Measurements from ENCODE around the gene GNAZ. TPM values are rescaled to one million over a fixed set of nuclear protein-coding genes. Genes with fewer than 3 reads are reported as not detected.

GNAZ gene
- total RNA-seq, 4 donors from 2014 or later: 2.7 to 14.7 (median 7.8) TPM

DNA sequence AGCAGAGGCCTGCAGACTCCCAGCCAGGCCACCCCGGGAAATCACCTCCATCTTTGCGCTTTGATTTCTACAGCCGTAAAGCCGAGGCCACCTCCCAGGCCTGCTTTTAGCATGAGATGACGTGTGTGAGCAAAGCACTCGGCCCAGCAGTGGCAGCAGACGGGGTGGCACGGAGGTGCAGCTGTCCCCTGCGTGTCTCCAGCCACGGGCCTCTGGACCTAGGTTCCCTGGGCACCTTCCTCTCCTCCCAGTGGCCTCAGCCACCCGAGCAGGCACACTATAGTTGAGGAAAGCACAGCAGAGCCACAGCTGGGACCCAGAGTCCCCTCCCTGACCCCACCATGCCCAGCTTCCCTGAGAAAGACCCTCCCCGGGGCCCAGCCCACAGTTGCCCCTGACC is 15.9 kb downstream of the GNAZ start:
- H3K4me1 ChIP-seq: no peaks in the 10 kb centered on the region
- H3K4me3 ChIP-seq: no peak overlapping the region
- no peaks in the 10 kb centered on the region for H3K27me3 ChIP-seq
- TF ChIP-seq, protein P1, sequence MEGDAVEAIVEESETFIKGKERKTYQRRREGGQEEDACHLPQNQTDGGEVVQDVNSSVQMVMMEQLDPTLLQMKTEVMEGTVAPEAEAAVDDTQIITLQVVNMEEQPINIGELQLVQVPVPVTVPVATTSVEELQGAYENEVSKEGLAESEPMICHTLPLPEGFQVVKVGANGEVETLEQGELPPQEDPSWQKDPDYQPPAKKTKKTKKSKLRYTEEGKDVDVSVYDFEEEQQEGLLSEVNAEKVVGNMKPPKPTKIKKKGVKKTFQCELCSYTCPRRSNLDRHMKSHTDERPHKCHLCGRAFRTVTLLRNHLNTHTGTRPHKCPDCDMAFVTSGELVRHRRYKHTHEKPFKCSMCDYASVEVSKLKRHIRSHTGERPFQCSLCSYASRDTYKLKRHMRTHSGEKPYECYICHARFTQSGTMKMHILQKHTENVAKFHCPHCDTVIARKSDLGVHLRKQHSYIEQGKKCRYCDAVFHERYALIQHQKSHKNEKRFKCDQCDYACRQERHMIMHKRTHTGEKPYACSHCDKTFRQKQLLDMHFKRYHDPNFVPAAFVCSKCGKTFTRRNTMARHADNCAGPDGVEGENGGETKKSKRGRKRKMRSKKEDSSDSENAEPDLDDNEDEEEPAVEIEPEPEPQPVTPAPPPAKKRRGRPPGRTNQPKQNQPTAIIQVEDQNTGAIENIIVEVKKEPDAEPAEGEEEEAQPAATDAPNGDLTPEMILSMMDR (IDR thresholded peaks at IDR 0.05): no peak
- TF ChIP-seq POLR2A (IDR thresholded peaks at IDR 0.05): no peak
- TF ChIP-seq EP300 (IDR thresholded peaks at IDR 0.05; ENCODE audit: low read depth): no peak
- TF ChIP-seq POLR2AphosphoS5 (IDR thresholded peaks at IDR 0.05): no peak
- 84% methylated on average over 12 of the region's 12 CpGs; no CpG with 5 or more reads in 1 of the 2 donors for WGBS, 2 donors (ENCODE audit: low coverage in 1 of 2)
- DNase-seq: no peak
- intact Hi-C loops (cut with DNase I; ENCODE audit: low total_unique reads): no loop called here
- in situ Hi-C loops (cut with MboI; ENCODE audit: low pct_ligation_motif_present in 1 of 4, low pct_unique_long_range_greater_than_20kb in 1 of 4, low sequenced_read_pairs in 3 of 4): no loop called here
- no peaks in the 10 kb centered on the region for H3K36me3 ChIP-seq
- H3K9me3 ChIP-seq: no peaks in the 10 kb centered on the region
- no peak overlapping the region for H3K27ac ChIP-seq

DNA sequence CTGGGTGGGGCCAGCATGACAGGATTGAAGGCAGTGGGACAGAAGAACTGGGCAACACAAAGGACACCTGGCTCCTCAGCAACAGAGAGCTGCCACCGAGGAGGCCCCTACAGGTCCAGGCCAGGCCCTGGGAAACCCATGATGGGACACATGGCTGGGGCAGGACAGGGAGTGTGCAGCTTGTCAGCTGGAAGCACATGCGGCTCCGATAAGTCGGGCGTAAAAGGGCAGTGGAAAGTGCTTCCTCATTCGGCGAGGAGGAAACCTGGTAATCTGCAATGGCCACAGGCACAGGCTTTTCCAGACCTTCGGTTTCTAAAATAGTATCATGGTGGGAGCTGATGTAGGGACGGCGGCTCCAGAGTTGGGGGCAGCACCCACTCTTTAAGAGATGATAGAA is 16.5 kb downstream of the GNAZ start:
- in situ Hi-C loops (cut with MboI; ENCODE audit: low pct_ligation_motif_present in 1 of 4, low pct_unique_long_range_greater_than_20kb in 1 of 4, low sequenced_read_pairs in 3 of 4): no loop called here
- TF ChIP-seq POLR2A (IDR thresholded peaks at IDR 0.05) (no peak), POLR2AphosphoS5 (IDR thresholded peaks at IDR 0.05) (no peak), EP300 (IDR thresholded peaks at IDR 0.05; ENCODE audit: low read depth) (no peak)
- TF ChIP-seq, protein P1 (IDR thresholded peaks at IDR 0.05): no peak
- 83% methylated on average over 10 of the region's 10 CpGs; no CpG with 5 or more reads in 1 of the 2 donors for WGBS, 2 donors (ENCODE audit: low coverage in 1 of 2)
- H3K4me3 ChIP-seq: no peak overlapping the region
- no peaks in the 10 kb centered on the region for H3K9me3 ChIP-seq
- H3K36me3 ChIP-seq: no peaks in the 10 kb centered on the region
- intact Hi-C loops (cut with DNase I; ENCODE audit: low total_unique reads): no loop called here
- DNase-seq: no peak
- H3K4me1 ChIP-seq: no peaks in the 10 kb centered on the region
- no peak overlapping the region for H3K27ac ChIP-seq
- no peaks in the 10 kb centered on the region for H3K27me3 ChIP-seq

DNA sequence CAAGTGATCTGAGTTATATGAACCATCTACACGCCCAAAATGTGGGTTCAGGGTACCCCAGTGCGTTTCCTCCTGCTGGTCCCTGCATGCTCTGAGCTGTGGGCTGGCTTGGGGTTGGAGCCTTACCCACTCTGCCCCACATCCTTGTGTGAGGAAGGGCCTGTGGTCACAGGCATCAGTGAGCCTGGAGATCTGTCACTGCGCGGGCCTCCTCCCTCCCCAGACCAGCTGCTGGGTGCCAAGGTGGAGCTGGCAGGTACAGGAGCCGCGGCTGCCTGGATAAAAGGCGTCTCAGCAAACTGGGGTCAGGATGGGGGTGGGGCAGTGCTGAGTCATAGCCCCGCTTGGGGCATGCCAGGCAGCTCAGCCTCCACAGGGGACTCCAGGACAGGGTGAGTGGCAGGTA is 17.9 kb downstream of the GNAZ start:
- in situ Hi-C loops (cut with MboI; ENCODE audit: low pct_ligation_motif_present in 1 of 4, low pct_unique_long_range_greater_than_20kb in 1 of 4, low sequenced_read_pairs in 3 of 4): no loop called here
- TF ChIP-seq, protein P1 (IDR thresholded peaks at IDR 0.05): no peak
- TF ChIP-seq EP300 (IDR thresholded peaks at IDR 0.05; ENCODE audit: low read depth): no peak
- TF ChIP-seq POLR2AphosphoS5 (IDR thresholded peaks at IDR 0.05): no peak
- no peak for TF ChIP-seq POLR2A (IDR thresholded peaks at IDR 0.05)
- intact Hi-C loops (cut with DNase I; ENCODE audit: low total_unique reads): no loop called here
- Histone ChIP-seq H3K9me3 (no peaks in the 10 kb centered on the region), H3K36me3 (no peaks in the 10 kb centered on the region), H3K4me3 (no peak overlapping the region), H3K27me3 (no peaks in the 10 kb centered on the region), H3K27ac (no peak overlapping the region), H3K4me1 (no peaks in the 10 kb centered on the region)
- DNase-seq: no peak
- WGBS, 2 donors (ENCODE audit: low coverage in 1 of 2): 74% methylated on average over 8 of the region's 8 CpGs; no CpG with 5 or more reads in 1 of the 2 donors

DNA sequence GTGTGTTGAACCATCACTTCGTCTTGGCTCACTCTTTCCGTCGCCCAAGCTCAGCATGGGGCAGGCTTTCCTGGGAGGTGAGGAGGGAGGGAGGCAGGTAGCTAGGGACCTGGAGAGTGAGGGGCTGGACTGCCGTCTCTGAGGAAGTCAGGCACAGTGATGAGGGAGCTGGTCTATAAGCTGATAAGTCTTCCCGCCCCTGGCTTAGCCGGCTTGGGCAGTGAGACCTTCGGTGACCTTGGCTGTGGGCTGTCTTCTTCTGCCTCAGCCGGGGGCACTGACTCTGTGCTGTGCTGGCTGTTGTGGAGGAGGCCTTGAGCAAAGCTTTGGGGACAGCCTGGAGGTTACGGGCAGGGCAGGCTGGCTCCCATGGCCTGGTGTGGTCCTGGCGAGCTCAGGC is 18.7 kb downstream of the GNAZ start:
- in situ Hi-C loops (cut with MboI; ENCODE audit: low pct_ligation_motif_present in 1 of 4, low pct_unique_long_range_greater_than_20kb in 1 of 4, low sequenced_read_pairs in 3 of 4) (no loop called here), intact Hi-C loops (cut with DNase I; ENCODE audit: low total_unique reads) (no loop called here)
- H3K27me3 ChIP-seq: no peaks in the 10 kb centered on the region
- H3K4me3 ChIP-seq: no peak overlapping the region
- H3K4me1 ChIP-seq: no peaks in the 10 kb centered on the region
- TF ChIP-seq POLR2AphosphoS5 (IDR thresholded peaks at IDR 0.05) (no peak), EP300 (IDR thresholded peaks at IDR 0.05; ENCODE audit: low read depth) (no peak), POLR2A (IDR thresholded peaks at IDR 0.05) (no peak)
- TF ChIP-seq, protein P1 (IDR thresholded peaks at IDR 0.05): no peak
- WGBS, 2 donors (ENCODE audit: low coverage in 1 of 2): 89% methylated on average over 9 of the region's 10 CpGs; no CpG with 5 or more reads in 1 of the 2 donors
- H3K27ac ChIP-seq: no peak overlapping the region
- no peak for DNase-seq
- H3K9me3 ChIP-seq: no peaks in the 10 kb centered on the region
- no peaks in the 10 kb centered on the region for H3K36me3 ChIP-seq

Measured in transverse colon (tissue), 4 donors.